Thyroid gland (tissue), 4 donors: ENCODE measurements around the gene PCNX1. TPM values are rescaled to one million over a fixed set of nuclear protein-coding genes. Genes with fewer than 3 reads are reported as not detected.

Experiments used
- DNase-seq, 2 donors: peaks; one replicate each; pipeline ENCODE4 v3.0.0-alpha.2; 2019
- H3K27ac ChIP-seq, 3 donors: fragments of 200-600 bp; sonication (generic); 1 replicate in 2 of 3; 2 replicates in 1 of 3; pipeline ENCODE4 v1.5.1; 2016 to 2019; ENCODE audit warnings: mild to moderate bottlenecking in 1 of 3, moderate library complexity in 1 of 3
- H3K27me3 ChIP-seq: fragments of 200-600 bp; sonication (generic); one replicate; pipeline ENCODE4 v1.5.1; 2019
- H3K36me3 ChIP-seq, 2 donors: fragments of 200-600 bp; sonication (generic); one replicate each; pipeline ENCODE4 v1.5.1; 2016 to 2019
- H3K4me1 ChIP-seq, 2 donors: fragments of 200-600 bp; sonication (generic); one replicate each; pipeline ENCODE4 v1.5.1; 2017 to 2019
- H3K4me3 ChIP-seq, 3 donors: fragments of 200-600 bp; sonication (generic); replicated peaks in 1 of 3; 1 replicate in 2 of 3; 2 replicates in 1 of 3; pipeline ENCODE4 v1.5.1; 2016; ENCODE audit warnings: mild to moderate bottlenecking in 1 of 3
- H3K9me3 ChIP-seq: fragments of 200-600 bp; sonication (generic); one replicate; pipeline ENCODE4 v1.5.1; 2017
- CTCF ChIP-seq, 6 experiments: fragments of 200-600 bp in 3 of 6; fragments of 450-650 bp in 3 of 6; sonication (generic) in 3 of 6; IDR thresholded peaks; one replicate each; pipeline ENCODE4 v1.5.1; 2016 to 2019; ENCODE audit warnings: antibody characterized with exemption in 6 of 6, mild to moderate bottlenecking in 2 of 6, inconsistent platforms in 1 of 6, moderate library complexity in 1 of 6
- POLR2A ChIP-seq, 2 donors: fragments of 450-650 bp; IDR thresholded peaks; one replicate each; pipeline ENCODE4 v1.6.1; 2017; ENCODE audit warnings: antibody characterized with exemption in 2 of 2, mild to moderate bottlenecking in 2 of 2, moderate library complexity in 1 of 2
- WGBS, 2 donors: methylation state at CpG; one replicate each; pipeline ENCODE4 v1.1.5; 2017; 5-methylcytosine and 5-hydroxymethylcytosine counted together
- intact Hi-C: fragments of 100-400 bp; cut with DNase I; formaldehyde crosslinking; loops from one replicate; pipeline ENCODE4 v1.15.1; 2023
- total RNA-seq, 4 donors: library from RNA; depleted of rRNA; stranded (reverse); fragments of >200 nt; gene quantifications; one replicate each; pipeline ENCODE4 v1.2.3, GENCODE V29; 2016

The PCNX1 gene
- total RNA-seq, 4 donors from 2014 or later: 43.8 to 78.5 (median 69.7) TPM

DNA sequence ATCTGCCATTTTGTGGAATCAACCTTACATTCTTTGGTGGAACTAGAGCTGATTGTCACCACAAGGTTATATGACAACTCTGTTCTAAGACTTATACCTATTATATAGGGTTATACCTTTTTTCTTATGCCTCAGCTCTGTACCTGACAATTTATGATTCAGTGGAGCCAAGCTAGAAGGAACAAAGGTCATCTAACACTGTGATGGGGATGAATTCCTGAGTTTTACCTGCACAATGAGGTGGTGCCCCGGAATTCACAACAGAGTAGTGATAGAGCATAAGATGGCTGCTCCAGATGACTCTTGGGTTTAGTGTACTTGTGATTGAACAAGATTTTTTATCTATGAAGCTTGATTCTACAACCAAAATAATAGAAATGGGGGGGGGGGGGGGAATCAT is 207.3 kb downstream of the PCNX1 start:
- H3K27ac ChIP-seq: no peak overlapping the region
- TF ChIP-seq CTCF (IDR thresholded peaks at IDR 0.05): no peak
- no peak for TF ChIP-seq POLR2A (IDR thresholded peaks at IDR 0.05)
- H3K27me3 ChIP-seq: no peaks in the 10 kb centered on the region
- intact Hi-C loops: no loop called here
- WGBS, 2 donors: 97 to 100% methylated on average over 1 of the region's 1 CpG
- H3K4me1 ChIP-seq: no peaks in the 10 kb centered on the region
- H3K36me3 ChIP-seq: peaks cover 9 to 12% of the 10 kb centered on the region in 2 donors
- H3K4me3 ChIP-seq: no peak overlapping the region
- no peak for DNase-seq
- no peaks in the 10 kb centered on the region for H3K9me3 ChIP-seq

DNA sequence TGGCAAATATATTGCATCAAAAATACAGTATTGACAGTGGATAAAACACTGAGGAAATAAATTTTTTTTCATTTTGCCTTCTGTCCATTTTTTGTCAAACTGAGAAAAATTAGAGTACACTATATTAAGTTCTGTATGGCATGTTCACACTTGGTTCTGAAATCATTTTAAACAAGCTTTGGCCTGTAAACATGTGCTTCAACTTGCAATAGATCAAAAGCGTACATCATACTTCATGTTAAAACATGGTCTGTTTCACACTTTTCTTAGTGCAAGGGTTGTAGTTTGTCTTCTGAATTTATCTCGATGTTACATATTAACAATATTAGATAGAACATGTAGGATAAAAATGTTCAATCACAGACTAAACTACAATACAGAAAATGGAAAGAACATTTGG is 208.0 kb downstream of the PCNX1 start:
- H3K27ac ChIP-seq: no peak overlapping the region
- DNase-seq: no peak
- no peaks in the 10 kb centered on the region for H3K4me1 ChIP-seq
- WGBS, 2 donors: 96% methylated on average over 2 of the region's 2 CpGs
- intact Hi-C loops: no loop called here
- H3K4me3 ChIP-seq: no peak overlapping the region
- peaks cover 4% of the 10 kb centered on the region in 2 donors for H3K36me3 ChIP-seq
- H3K27me3 ChIP-seq: no peaks in the 10 kb centered on the region
- no peak for TF ChIP-seq POLR2A (IDR thresholded peaks at IDR 0.05)
- no peak for TF ChIP-seq CTCF (IDR thresholded peaks at IDR 0.05)
- no peaks in the 10 kb centered on the region for H3K9me3 ChIP-seq

GRCh38 chr14:71115821-71116567 is 208.7 kb downstream of the PCNX1 start:
- intact Hi-C loops: no loop called here
- Histone ChIP-seq H3K27ac (no peak overlapping the region), H3K4me3 (no peak overlapping the region), H3K4me1 (no peaks in the 10 kb centered on the region), H3K27me3 (no peaks in the 10 kb centered on the region), H3K9me3 (no peaks in the 10 kb centered on the region), H3K36me3 (no peaks in the 10 kb centered on the region)
- TF ChIP-seq CTCF (IDR thresholded peaks at IDR 0.05) (no peak), POLR2A (IDR thresholded peaks at IDR 0.05) (no peak)
- 97 to 98% methylated on average over 7 of the region's 7 CpGs for WGBS, 2 donors
- no peak for DNase-seq

GRCh38 chr14:71116568-71117122 is 209.4 kb downstream of the PCNX1 start:
- intact Hi-C loops: no loop called here
- H3K9me3 ChIP-seq: no peaks in the 10 kb centered on the region
- TF ChIP-seq POLR2A (IDR thresholded peaks at IDR 0.05): no peak
- no peak for TF ChIP-seq CTCF (IDR thresholded peaks at IDR 0.05)
- DNase-seq: no peak
- H3K4me1 ChIP-seq: no peaks in the 10 kb centered on the region
- H3K27ac ChIP-seq: no peak overlapping the region
- H3K4me3 ChIP-seq: no peak overlapping the region
- H3K36me3 ChIP-seq: no peaks in the 10 kb centered on the region
- H3K27me3 ChIP-seq: no peaks in the 10 kb centered on the region
- 79 to 85% methylated on average over 8 of the region's 8 CpGs for WGBS, 2 donors
